GM06990 (cell line): ENCODE measurements around the gene NES.

ENCODE experiments used
- DNase-seq: peaks from one replicate; pipeline ENCODE4 v3.0.0-alpha.2; 2011; ENCODE audit not compliant: insufficient read length; ENCODE audit errors: extremely low read depth
- H3K27me3 ChIP-seq: replicated peaks from 2 replicates; pipeline ENCODE4 v1.6.0; 2011; ENCODE audit warnings: low read length; ENCODE audit not compliant: control insufficient read depth, insufficient read depth
- H3K36me3 ChIP-seq: 2 replicates; pipeline ENCODE4 v1.5.1; 2011; ENCODE audit warnings: low read length; ENCODE audit not compliant: control insufficient read depth, insufficient read depth
- H3K4me3 ChIP-seq: replicated peaks from 2 replicates; pipeline ENCODE4 v1.5.1; 2011; ENCODE audit warnings: low read depth, mild to moderate bottlenecking, control low read depth, low read length
- CTCF ChIP-seq: IDR thresholded peaks from 2 replicates; pipeline ENCODE4 v1.5.1; 2011; ENCODE audit warnings: low read length, control low read depth, mild to moderate bottlenecking, inconsistent platforms; ENCODE audit not compliant: insufficient read depth, poor library complexity, severe bottlenecking

NES gene

GRCh38 chr1:156676820-156677615 lies at the start of gene NES:
Gene NES, minus strand, starts transcription at chr1:156677407. Its CDS starts 143 bp downstream, at chr1:156677264.
- TF ChIP-seq CTCF = no peak
- Histone ChIP-seq H3K4me3 (no peak within 1 kb of the TSS), H3K27me3 (peaks cover 1% of the 10 kb centered on the region), H3K36me3 (no peaks in the 10 kb centered on the region)
- no peak for DNase-seq

GRCh38 chr1:156726549-156727226 lies 49.5 kb upstream of the NES start:
- peaks cover 20% of the 10 kb centered on the region for H3K36me3 ChIP-seq
- no peaks in the 10 kb centered on the region for H3K27me3 ChIP-seq
- DNase-seq = peak; percentile 49
- TF ChIP-seq CTCF = peak; percentile 72
- peak overlapping the region; percentile 100 for H3K4me3 ChIP-seq

GRCh38 chr1:156725683-156726280 lies 48.6 kb upstream of the NES start:
- H3K36me3 ChIP-seq = peaks cover 28% of the 10 kb centered on the region
- peak; percentile 97 for TF ChIP-seq CTCF
- no peaks in the 10 kb centered on the region for H3K27me3 ChIP-seq
- DNase-seq = peak; percentile 75
- H3K4me3 ChIP-seq = peak overlapping the region; percentile 100

- no peaks in the 10 kb centered on the region for H3K27me3 ChIP-seq
- no peak for TF ChIP-seq CTCF
- peaks cover 25% of the 10 kb centered on the region for H3K36me3 ChIP-seq
- DNase-seq = no peak
- H3K4me3 ChIP-seq = no peak overlapping the region
Measured at GRCh38 chr1:156721535-156721934, 44.3 kb upstream of the NES start.

- peaks cover 25% of the 10 kb centered on the region for H3K36me3 ChIP-seq
Measured at GRCh38 chr1:156721131-156721530, 43.9 kb upstream of the NES start.

More at GRCh38 chr1:156721131-156721530, 43.9 kb upstream of the NES start:
- no peak for TF ChIP-seq CTCF
- Histone ChIP-seq H3K27me3 (no peaks in the 10 kb centered on the region), H3K4me3 (no peak overlapping the region)
- DNase-seq = no peak
